IMR-90 (cell line): ENCODE results near the gene ZMYND10. TPM values are rescaled to one million over a fixed set of nuclear protein-coding genes. Genes with fewer than 3 reads are reported as not detected.

Experiments used
- ATAC-seq: fragments of 200-7000 bp; cut with Tn5 transposase; 2 replicates; pipeline ENCODE4 v1.9.1; 2020; ENCODE audit warnings: low read depth, mild to moderate bottlenecking, moderate library complexity
- BruUV-seq: library from RNA; stranded (reverse); fragments of 400-500 nt; replicated peaks from 2 replicates; lab custom pipeline; 2021; lab: Mats Ljungman, UMichigan
- CTCF ChIA-PET: fragments of 300-600 bp; formaldehyde crosslinking; extraction: SDS; loops from one replicate; lab custom pipeline; 2021; ENCODE audit warnings: antibody characterized with exemption; lab: Yijun Ruan, JAX
- POLR2A ChIA-PET: fragments of 300-600 bp; sonication (Branson Sonifier 250); formaldehyde crosslinking; loops from one replicate; lab custom pipeline; 2022; ENCODE audit warnings: antibody characterized with exemption; ENCODE audit not compliant: unreplicated experiment; lab: Charles Lee
- DNase-seq: peaks from one replicate; pipeline ENCODE4 v3.0.0; 2013
- H2AFZ ChIP-seq: replicated peaks from 2 replicates; pipeline ENCODE3; 2013; ENCODE audit warnings: low read length, mild to moderate bottlenecking; ENCODE audit not compliant: poor library complexity
- H2AK5ac ChIP-seq: 2 replicates; pipeline ENCODE4 v1.6.1; 2013; ENCODE audit warnings: low read depth, low read length, inconsistent platforms
- H2AK9ac ChIP-seq: replicated peaks from 2 replicates; pipeline ENCODE3; 2013; ENCODE audit warnings: mild to moderate bottlenecking, low read depth, low read length, moderate library complexity; ENCODE audit not compliant: poor library complexity
- H2BK120ac ChIP-seq: 2 replicates; pipeline ENCODE4 v1.6.1; 2013; ENCODE audit warnings: low read depth, low read length, inconsistent platforms
- H2BK15ac ChIP-seq: 3 replicates; pipeline ENCODE4 v1.6.1; 2013; ENCODE audit warnings: low read depth, low read length, inconsistent platforms
- H2BK20ac ChIP-seq: 2 replicates; pipeline ENCODE4 v1.6.1; 2013; ENCODE audit warnings: low read depth, mild to moderate bottlenecking, inconsistent platforms, low read length, moderate library complexity
- H2BK5ac ChIP-seq: 2 replicates; pipeline ENCODE4 v1.6.1; 2013; ENCODE audit warnings: mild to moderate bottlenecking, low read depth, low read length, inconsistent platforms; ENCODE audit not compliant: poor library complexity, severe bottlenecking
- H3K14ac ChIP-seq: replicated peaks from 2 replicates; pipeline ENCODE4 v1.6.1; 2013; ENCODE audit warnings: low read depth, low read length, inconsistent platforms
- H3K18ac ChIP-seq: 2 replicates; pipeline ENCODE4 v1.6.1; 2013; ENCODE audit warnings: low read depth, low read length, control low read depth
- H3K23ac ChIP-seq: 2 replicates; pipeline ENCODE4 v1.6.1; 2013; ENCODE audit warnings: low read depth, low read length, inconsistent platforms
- H3K27ac ChIP-seq: 2 replicates; pipeline ENCODE4 v1.5.1; 2013; ENCODE audit warnings: mild to moderate bottlenecking, control low read depth, low read length; ENCODE audit not compliant: insufficient read depth
- H3K27me3 ChIP-seq: 2 replicates; pipeline ENCODE4 v1.6.1; 2013; ENCODE audit warnings: low read length; ENCODE audit not compliant: control insufficient read depth, insufficient read depth
- H3K36me3 ChIP-seq: 2 replicates; pipeline ENCODE4 v1.6.1; 2013; ENCODE audit warnings: low read length, mixed read lengths; ENCODE audit not compliant: control insufficient read depth, insufficient read depth
- H3K4ac ChIP-seq: 2 replicates; pipeline ENCODE4 v1.6.1; 2013; ENCODE audit warnings: low read depth, low read length, inconsistent platforms
- H3K4me1 ChIP-seq: 2 replicates; pipeline ENCODE4 v1.6.1; 2013; ENCODE audit warnings: low read length, mixed read lengths; ENCODE audit not compliant: control insufficient read depth, insufficient read depth
- H3K4me2 ChIP-seq: 2 replicates; pipeline ENCODE4 v1.6.1; 2013; ENCODE audit warnings: low read depth, mild to moderate bottlenecking, control low read depth, low read length, moderate library complexity
- H3K4me3 ChIP-seq: 2 replicates; pipeline ENCODE4 v1.5.1; 2013; ENCODE audit warnings: low read depth, mild to moderate bottlenecking, control low read depth, low read length, moderate library complexity; ENCODE audit not compliant: insufficient read depth
- H3K56ac ChIP-seq: 2 replicates; pipeline ENCODE4 v1.6.1; 2013; ENCODE audit warnings: low read length, inconsistent platforms; ENCODE audit not compliant: insufficient read depth; ENCODE audit errors: extremely low read depth
- H3K79me1 ChIP-seq, 2 experiments: 2 replicates each; pipeline ENCODE4 v1.6.1; 2013; ENCODE audit warnings: low read length in 2 of 2, inconsistent platforms in 1 of 2, low read depth in 1 of 2
- H3K9ac ChIP-seq: 2 replicates; pipeline ENCODE4 v1.6.1; 2013; ENCODE audit warnings: low read depth, low read length, control low read depth
- H3K9me1 ChIP-seq: 2 replicates; pipeline ENCODE4 v1.6.1; 2013; ENCODE audit warnings: low read length, inconsistent platforms; ENCODE audit not compliant: insufficient read depth
- H3K9me3 ChIP-seq: 2 replicates; pipeline ENCODE4 v1.6.1; 2013; ENCODE audit warnings: low read length; ENCODE audit not compliant: control insufficient read depth, insufficient read depth
- H4K20me1 ChIP-seq: 2 replicates; pipeline ENCODE4 v1.6.1; 2013; ENCODE audit warnings: low read length, inconsistent platforms; ENCODE audit not compliant: insufficient read depth
- H4K5ac ChIP-seq: 2 replicates; pipeline ENCODE4 v1.6.1; 2013; ENCODE audit warnings: mild to moderate bottlenecking, low read depth, low read length, control low read depth
- H4K8ac ChIP-seq, 2 experiments: 2 replicates each; pipeline ENCODE4 v1.6.1; 2013; ENCODE audit warnings: low read depth in 2 of 2, low read length in 2 of 2, control low read depth in 1 of 2, inconsistent platforms in 1 of 2
- H4K91ac ChIP-seq: 2 replicates; pipeline ENCODE4 v1.6.1; 2013; ENCODE audit warnings: low read depth, low read length, inconsistent platforms; ENCODE audit not compliant: insufficient read depth
- BHLHE40 ChIP-seq: fragments of 150-350 bp; IDR thresholded peaks from 2 replicates; pipeline ENCODE4 v1.6.1; 2016; ENCODE audit warnings: mild to moderate bottlenecking, low read depth, low read length
- CEBPB ChIP-seq: IDR thresholded peaks from 2 replicates; pipeline ENCODE4 v1.6.1; 2012; ENCODE audit warnings: low read depth, low read length, improper control_type of control experiment
- CTCF ChIP-seq: conservative IDR thresholded peaks from 2 replicates; pipeline ENCODE4 v1.5.1; 2012; ENCODE audit warnings: mild to moderate bottlenecking, low read depth, low read length, improper control_type of control experiment
- FOS ChIP-seq: fragments of 150-350 bp; IDR thresholded peaks from 2 replicates; pipeline ENCODE4 v1.6.1; 2016; ENCODE audit warnings: low read depth, low read length
- MAFK ChIP-seq: IDR thresholded peaks from 2 replicates; pipeline ENCODE4 v1.6.1; 2012; ENCODE audit warnings: low read depth, low read length, improper control_type of control experiment
- MAZ ChIP-seq: IDR thresholded peaks from 2 replicates; pipeline ENCODE4 v1.6.1; 2012; ENCODE audit warnings: low read depth, mild to moderate bottlenecking, low read length, improper control_type of control experiment, moderate library complexity, borderline replicate concordance
- MXI1 ChIP-seq: IDR thresholded peaks from 2 replicates; pipeline ENCODE4 v1.6.1; 2012; ENCODE audit warnings: low read depth, mild to moderate bottlenecking, low read length, moderate library complexity, borderline replicate concordance
- NFE2L2 ChIP-seq: fragments of 150-350 bp; IDR thresholded peaks from 2 replicates; pipeline ENCODE4 v1.6.1; 2016; ENCODE audit warnings: low read depth, mild to moderate bottlenecking, low read length
- POLR2A ChIP-seq: IDR thresholded peaks from 2 replicates; pipeline ENCODE4 v1.6.1; 2012; ENCODE audit warnings: mild to moderate bottlenecking, low read depth, low read length
- RAD21 ChIP-seq: IDR thresholded peaks from 2 replicates; pipeline ENCODE4 v1.6.1; 2012; ENCODE audit warnings: low read length, improper control_type of control experiment
- RCOR1 ChIP-seq: IDR thresholded peaks from 2 replicates; pipeline ENCODE4 v1.6.1; 2012; ENCODE audit warnings: mild to moderate bottlenecking, low read length, improper control_type of control experiment; ENCODE audit not compliant: insufficient replicate concordance
- RFX5 ChIP-seq: IDR thresholded peaks from 2 replicates; pipeline ENCODE4 v1.8.0; 2012; ENCODE audit warnings: low read depth, mild to moderate bottlenecking, low read length, moderate library complexity
- SMC3 ChIP-seq: fragments of 150-350 bp; IDR thresholded peaks from 2 replicates; pipeline ENCODE4 v1.6.1; 2016; ENCODE audit warnings: low read depth, mild to moderate bottlenecking, antibody characterized with exemption, low read length, moderate library complexity
- USF2 ChIP-seq: fragments of 150-350 bp; IDR thresholded peaks from 2 replicates; pipeline ENCODE4 v1.6.1; 2017; ENCODE audit warnings: mild to moderate bottlenecking, antibody characterized with exemption, low read length, low read depth
- WGBS, 2 experiments: methylation state at CpG; one replicate each; pipeline versions ENCODE4 v1.1.5 to v1.1.7; 2013; ENCODE audit warnings: missing lambda C conversion rate in 2 of 2; ENCODE audit not compliant: insufficient read length in 1 of 2; ENCODE audit errors: extremely low coverage in 2 of 2; 5-methylcytosine and 5-hydroxymethylcytosine counted together
- dilution Hi-C: fragments of 300-500 bp; cut with HindIII; formaldehyde crosslinking; loops from one replicate; pipeline ENCODE4 v1.14.3; 2018; ENCODE audit warnings: low sequenced_read_pairs; ENCODE audit not compliant: unreplicated experiment
- in situ Hi-C: fragments of 300-500 bp; cut with MboI; formaldehyde crosslinking; loops from 3 replicates; pipeline ENCODE4 v1.14.3; 2019; ENCODE audit warnings: low sequenced_read_pairs, inconsistent platforms, mixed read lengths
- intact Hi-C: fragments of 100-400 bp; cut with micrococcal nuclease; formaldehyde crosslinking; loops from 2 replicates; pipeline ENCODE4 v1.10.0; 2022
- polyA plus RNA-seq, 3 experiments: library from polyadenylated mRNA; depleted of rRNA; stranded (reverse); fragments of >200 nt; gene quantifications; 2 replicates each; pipeline ENCODE4 v1.2.3, GENCODE V29; 2012; ENCODE audit warnings: low replicate concordance in 1 of 3
- total RNA-seq: library from RNA; depleted of rRNA; stranded (reverse); fragments of >200 nt; gene quantifications from 2 replicates; pipeline ENCODE4 v1.2.3, GENCODE V29; 2012

The ZMYND10 gene
- total and polyA plus RNA-seq, 2 of the 4 experiments (the other 2 are of a cell fraction): 1.1 to 1.4 TPM

GRCh38 chr3:50339485-50340146 lies 5.9 kb downstream of the ZMYND10 start:
- dilution Hi-C loops (no loop called here), intact Hi-C loops (no loop called here), in situ Hi-C loops (loop anchor here (25.0 kb wide), 3 partner anchors 1048 to 1823 kb away; partner anchors contain the start of genes ABHD14B, GPR62, MANF and PCBP4)
- Histone ChIP-seq H2BK120ac (peak overlapping the region; percentile 58), H4K8ac (peak overlapping the region; percentile 59 to 97), H4K5ac (no peak overlapping the region), H3K4me3 (peak overlapping the region; percentile 43; the same call in 1 of the 2 replicates), H4K20me1 (peaks cover 22% of the 10 kb centered on the region), H2BK15ac (peak overlapping the region; percentile 58; the same call in 1 of the 3 replicates), H3K36me3 (no peaks in the 10 kb centered on the region; the same call in 1 of the 2 replicates), H3K4me1 (peaks cover 24% of the 10 kb centered on the region), H3K18ac (no peak overlapping the region), H2AK9ac (peak overlapping the region; percentile 12), H4K91ac (peak overlapping the region; percentile 73), H3K27ac (no peak overlapping the region), H2BK5ac (peak overlapping the region; percentile 82), H2AK5ac (peak overlapping the region; percentile 24; the same call in 1 of the 2 replicates), H3K4ac (peak overlapping the region; percentile 39), H3K23ac (peak overlapping the region; percentile 34), H3K27me3 (no peaks in the 10 kb centered on the region), H2AFZ (peak overlapping the region; percentile 94), H3K79me1 (peaks cover 15 to 43% of the 10 kb centered on the region in 2 experiments; a peak in 3 of 4 replicates), H3K4me2 (peak overlapping the region; percentile 79), H2BK20ac (peak overlapping the region; percentile 21; the same call in 1 of the 2 replicates), H3K9me1 (peaks cover 17% of the 10 kb centered on the region), H3K14ac (peak overlapping the region; percentile 65), H3K56ac (peak overlapping the region; percentile 4; the same call in 1 of the 2 replicates), H3K9me3 (no peaks in the 10 kb centered on the region), H3K9ac (peak overlapping the region; percentile 69; the same call in 1 of the 2 replicates)
- 97% methylated on average over 5 of the region's 14 CpGs; no CpG with 5 or more reads in 1 of the 2 experiments for WGBS, 2 experiments
- ChIA-PET CTCF (no interaction called here), POLR2A (no interaction called here)
- ATAC-seq: no peak
- DNase-seq: peak; percentile 45
- BruUV-seq: no TSS peak
- TF ChIP-seq MXI1: no peak
- TF ChIP-seq POLR2A: no peak
- TF ChIP-seq BHLHE40: no peak
- TF ChIP-seq MAZ: no peak
- no peak for TF ChIP-seq CTCF
- TF ChIP-seq SMC3: no peak
- TF ChIP-seq RCOR1: no peak
- no peak for TF ChIP-seq CEBPB
- TF ChIP-seq USF2: no peak
- no peak for TF ChIP-seq RAD21
- TF ChIP-seq NFE2L2: no peak
- no peak for TF ChIP-seq FOS
- TF ChIP-seq MAFK: no peak
- no peak for TF ChIP-seq RFX5
